ENCODE results near the gene RUNX3. TPM values are rescaled to one million over a fixed set of nuclear protein-coding genes. Genes with fewer than 3 reads are reported as not detected.

Gene RUNX3
- total RNA-seq, 1 donor from 2014 or later, result 0.41 TPM

DNA sequence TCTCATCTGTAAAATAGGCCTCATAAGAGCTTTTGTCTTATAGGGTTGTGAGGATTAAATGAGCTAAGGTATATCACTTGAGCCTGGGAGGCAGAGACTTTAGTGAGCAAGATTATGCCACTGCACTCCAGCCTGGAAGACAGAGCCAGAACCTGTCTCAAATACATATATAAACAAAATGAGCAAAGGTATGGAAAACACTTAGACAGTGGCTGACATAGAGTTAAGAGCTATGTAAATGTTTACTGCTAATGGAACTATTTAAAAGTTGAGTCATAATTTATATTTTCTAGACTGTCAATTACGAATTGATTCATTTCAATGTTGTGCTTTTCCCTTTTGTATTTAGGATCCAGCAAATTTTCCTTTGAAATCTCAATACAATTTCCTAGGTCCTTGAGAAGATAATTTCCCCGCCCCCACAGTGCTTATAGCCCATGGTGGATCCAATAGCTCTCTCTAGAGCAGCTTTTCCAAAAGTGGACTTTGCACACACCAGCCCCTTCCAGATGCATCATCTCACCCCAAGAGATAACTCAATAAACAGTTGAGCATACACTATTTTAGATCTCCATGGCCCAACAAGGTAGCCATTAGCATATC, 21.8 kb upstream of the RUNX3 start:
- TF ChIP-seq, protein P1, sequence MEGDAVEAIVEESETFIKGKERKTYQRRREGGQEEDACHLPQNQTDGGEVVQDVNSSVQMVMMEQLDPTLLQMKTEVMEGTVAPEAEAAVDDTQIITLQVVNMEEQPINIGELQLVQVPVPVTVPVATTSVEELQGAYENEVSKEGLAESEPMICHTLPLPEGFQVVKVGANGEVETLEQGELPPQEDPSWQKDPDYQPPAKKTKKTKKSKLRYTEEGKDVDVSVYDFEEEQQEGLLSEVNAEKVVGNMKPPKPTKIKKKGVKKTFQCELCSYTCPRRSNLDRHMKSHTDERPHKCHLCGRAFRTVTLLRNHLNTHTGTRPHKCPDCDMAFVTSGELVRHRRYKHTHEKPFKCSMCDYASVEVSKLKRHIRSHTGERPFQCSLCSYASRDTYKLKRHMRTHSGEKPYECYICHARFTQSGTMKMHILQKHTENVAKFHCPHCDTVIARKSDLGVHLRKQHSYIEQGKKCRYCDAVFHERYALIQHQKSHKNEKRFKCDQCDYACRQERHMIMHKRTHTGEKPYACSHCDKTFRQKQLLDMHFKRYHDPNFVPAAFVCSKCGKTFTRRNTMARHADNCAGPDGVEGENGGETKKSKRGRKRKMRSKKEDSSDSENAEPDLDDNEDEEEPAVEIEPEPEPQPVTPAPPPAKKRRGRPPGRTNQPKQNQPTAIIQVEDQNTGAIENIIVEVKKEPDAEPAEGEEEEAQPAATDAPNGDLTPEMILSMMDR (conservative IDR thresholded peaks at IDR 0.05), result no peak
- Mint-ChIP-seq H3K36me3 (no peaks in the 10 kb centered on the region), H3K4me1 (ENCODE audit: unreplicated experiment) (peaks cover 7% of the 10 kb centered on the region), H3K9me3 (no peaks in the 10 kb centered on the region), H3K4me3 (no peak overlapping the region), H3K27me3 (peaks cover 6% of the 10 kb centered on the region), H3K27ac (no peak overlapping the region)
- DNase-seq (ENCODE audit: extremely low spot score, unreplicated experiment), result no peak

DNA sequence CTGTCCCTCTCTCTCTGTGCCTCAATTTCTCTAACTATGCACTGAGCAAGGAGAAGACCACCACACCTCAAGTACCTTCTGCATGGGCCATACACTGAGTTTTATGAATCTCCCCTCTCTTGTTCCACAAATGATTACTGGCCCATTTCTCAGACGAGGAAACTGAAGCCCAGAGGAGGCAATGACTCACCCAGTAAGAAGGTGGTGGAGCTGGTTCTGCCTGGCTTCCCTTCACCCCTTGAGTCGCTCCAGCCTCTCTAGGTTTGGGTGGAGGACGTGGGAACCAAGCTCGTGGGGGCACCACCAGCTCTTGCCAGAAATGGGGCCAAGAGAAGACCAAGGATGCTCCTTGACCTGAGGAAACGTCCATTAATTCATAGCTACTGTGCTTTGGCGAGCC, 21.3 kb upstream of the RUNX3 start:
- H3K4me1 Mint-ChIP-seq (ENCODE audit: unreplicated experiment), result peaks cover 7% of the 10 kb centered on the region
- H3K27ac Mint-ChIP-seq, result no peak overlapping the region
- H3K9me3 Mint-ChIP-seq, result no peaks in the 10 kb centered on the region
- no peak overlapping the region for H3K4me3 Mint-ChIP-seq
- peaks cover 6% of the 10 kb centered on the region for H3K27me3 Mint-ChIP-seq
- TF ChIP-seq, protein P1 (conservative IDR thresholded peaks at IDR 0.05), result no peak
- no peaks in the 10 kb centered on the region for H3K36me3 Mint-ChIP-seq
- DNase-seq (ENCODE audit: extremely low spot score, unreplicated experiment), result no peak

GRCh38 chr1:24949331-24949881, 19.3 kb upstream of the RUNX3 start:
- Mint-ChIP-seq H3K27ac (no peak overlapping the region), H3K4me3 (no peak overlapping the region), H3K4me1 (ENCODE audit: unreplicated experiment) (peaks cover 7% of the 10 kb centered on the region), H3K9me3 (no peaks in the 10 kb centered on the region), H3K36me3 (no peaks in the 10 kb centered on the region), H3K27me3 (no peaks in the 10 kb centered on the region)
- DNase-seq (ENCODE audit: extremely low spot score, unreplicated experiment), result no peak
- TF ChIP-seq, protein P1 (conservative IDR thresholded peaks at IDR 0.05), result no peak

GRCh38 chr1:24948079-24948827, 18.2 kb upstream of the RUNX3 start:
- no peak for DNase-seq (ENCODE audit: extremely low spot score, unreplicated experiment)
- Mint-ChIP-seq H3K36me3 (no peaks in the 10 kb centered on the region), H3K27me3 (no peaks in the 10 kb centered on the region), H3K4me3 (no peak overlapping the region), H3K9me3 (no peaks in the 10 kb centered on the region), H3K4me1 (ENCODE audit: unreplicated experiment) (peaks cover 7% of the 10 kb centered on the region), H3K27ac (no peak overlapping the region)
- TF ChIP-seq, protein P1 (conservative IDR thresholded peaks at IDR 0.05), result no peak

DNA sequence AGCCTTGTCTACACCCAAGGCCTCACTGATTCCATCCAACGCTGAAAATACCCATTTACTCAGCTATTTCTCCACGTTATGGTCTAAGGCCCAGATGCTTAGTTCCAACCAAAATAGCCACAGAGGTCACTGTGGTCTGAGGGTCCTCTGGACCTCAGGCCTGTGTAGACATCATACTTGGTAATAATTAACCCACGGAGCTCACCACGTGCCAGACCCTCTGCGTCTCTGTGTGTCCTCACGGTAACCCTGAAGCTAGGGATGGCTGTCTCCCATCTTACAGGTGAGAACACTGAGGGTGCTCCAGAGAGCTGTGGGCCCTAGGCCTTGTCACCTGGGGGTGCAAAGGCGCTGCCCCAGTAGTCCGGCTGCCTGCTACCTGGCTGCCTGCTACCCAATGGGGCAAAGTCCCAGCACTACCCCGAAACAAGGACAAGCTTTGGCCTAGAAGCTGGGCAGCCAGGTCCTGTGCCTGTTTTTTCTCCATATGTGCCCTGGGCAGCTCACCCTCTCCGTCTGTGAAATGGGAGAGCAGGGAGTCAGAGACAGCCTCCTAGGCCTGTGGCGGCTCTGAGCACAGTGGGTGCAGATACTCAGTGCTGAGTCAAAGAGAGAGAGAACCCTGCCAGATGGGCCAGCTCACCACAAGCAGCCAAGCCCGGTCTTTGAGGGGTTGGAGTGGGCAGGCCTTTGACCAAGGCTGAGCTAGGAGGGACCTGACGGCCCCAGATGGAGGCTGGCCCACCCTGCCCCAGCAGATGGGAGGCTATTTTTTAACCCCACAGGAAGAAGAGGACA, 17.0 kb upstream of the RUNX3 start:
- no peak for DNase-seq (ENCODE audit: extremely low spot score, unreplicated experiment)
- no peak overlapping the region for H3K27ac Mint-ChIP-seq

More for the DNA sequence above, 17.0 kb upstream of the RUNX3 start:
- H3K36me3 Mint-ChIP-seq, result no peaks in the 10 kb centered on the region
- H3K27me3 Mint-ChIP-seq, result peaks cover 3% of the 10 kb centered on the region
- peaks cover 8% of the 10 kb centered on the region for H3K4me1 Mint-ChIP-seq (ENCODE audit: unreplicated experiment)
- H3K4me3 Mint-ChIP-seq, result no peak overlapping the region
- no peaks in the 10 kb centered on the region for H3K9me3 Mint-ChIP-seq
- TF ChIP-seq, protein P1 (conservative IDR thresholded peaks at IDR 0.05), result no peak
